A673 (cell line): ENCODE data around the gene CEP170B. TPM values are rescaled to one million over a fixed set of nuclear protein-coding genes. Genes with fewer than 3 reads are reported as not detected.
"Not testable (repeated sequence)": the region's sequence is repeated elsewhere in the genome, so short reads cannot be mapped to it uniquely, and the experiment has no call there.

ENCODE experiments used
- BruUV-seq: library from RNA; stranded (reverse); fragments of 400-500 nt; replicated peaks from 2 replicates; lab custom pipeline; 2021; lab: Mats Ljungman, UMichigan
- CTCF ChIA-PET: fragments of 300-600 bp; sonication (Branson Sonifier 250); formaldehyde crosslinking; loops from one replicate; lab custom pipeline; 2022; ENCODE audit warnings: antibody characterized with exemption; lab: Charles Lee
- POLR2A ChIA-PET: fragments of 300-600 bp; sonication (Branson Sonifier 250); formaldehyde crosslinking; loops from one replicate; lab custom pipeline; 2022; ENCODE audit warnings: antibody characterized with exemption; ENCODE audit not compliant: low non-redundant PET; lab: Charles Lee
- DNase-seq: peaks from one replicate; pipeline ENCODE4 v3.0.0-alpha.2; 2015; ENCODE audit warnings: low spot score
- H3K27ac ChIP-seq: fragments of 200-600 bp; sonication (generic); 2 replicates; pipeline ENCODE4 v1.5.1; 2016; ENCODE audit warnings: mixed run types, low read depth, mild to moderate bottlenecking, mixed read lengths, antibody characterized with exemption, low read length; ENCODE audit not compliant: poor library complexity, severe bottlenecking
- H3K27me3 ChIP-seq: fragments of 200-600 bp; sonication (generic); replicated peaks from 2 replicates; pipeline ENCODE4 v1.6.1; 2017; ENCODE audit warnings: mixed run types, low read depth, mild to moderate bottlenecking, mixed read lengths, antibody characterized with exemption, low read length; ENCODE audit not compliant: insufficient read depth, poor library complexity
- H3K36me3 ChIP-seq: fragments of 200-600 bp; sonication (generic); 2 replicates; pipeline ENCODE4 v1.6.1; 2016; ENCODE audit warnings: mixed run types, mild to moderate bottlenecking, mixed read lengths, antibody characterized with exemption, low read length; ENCODE audit not compliant: insufficient read depth, poor library complexity, severe bottlenecking
- H3K4me1 ChIP-seq: fragments of 200-600 bp; sonication (generic); 2 replicates; pipeline ENCODE4 v1.6.1; 2017; ENCODE audit warnings: mixed run types, mild to moderate bottlenecking, mixed read lengths, antibody characterized with exemption, low read length; ENCODE audit not compliant: insufficient read depth, poor library complexity, severe bottlenecking
- H3K4me3 ChIP-seq: fragments of 200-600 bp; sonication (generic); 2 replicates; pipeline ENCODE4 v1.5.1; 2016; ENCODE audit warnings: low read depth, mixed run types, mild to moderate bottlenecking, mixed read lengths, low read length; ENCODE audit not compliant: poor library complexity, severe bottlenecking
- H3K9me3 ChIP-seq: fragments of 200-600 bp; sonication (generic); 2 replicates; pipeline ENCODE4 v1.6.1; 2016; ENCODE audit warnings: mixed run types, low read depth, mild to moderate bottlenecking, mixed read lengths, antibody characterized with exemption, low read length; ENCODE audit not compliant: poor library complexity, severe bottlenecking
- EZH2 ChIP-seq: fragments of 200-600 bp; sonication (generic); IDR thresholded peaks from 2 replicates; pipeline ENCODE4 v1.6.1; 2017; ENCODE audit warnings: borderline replicate concordance, low read depth, mild to moderate bottlenecking, mixed read lengths, antibody characterized with exemption, low read length; ENCODE audit not compliant: poor library complexity, severe bottlenecking
- intact Hi-C: fragments of 100-400 bp; cut with micrococcal nuclease; formaldehyde crosslinking; loops from one replicate; pipeline ENCODE4 v1.10.0; 2022; ENCODE audit not compliant: unreplicated experiment
- total RNA-seq: library from RNA; stranded (reverse); gene quantifications from 2 replicates; pipeline ENCODE4 v1.2.3, GENCODE V29; 2021
- TF ChIP-seq, protein P1 (sequence below): fragments of 300-800, 200-600 bp; sonication (generic); conservative IDR thresholded peaks from 2 replicates; pipeline ENCODE4 v1.5.1; 2017; ENCODE audit warnings: low read depth, mild to moderate bottlenecking, antibody characterized with exemption, low read length, moderate library complexity, mixed read lengths

The CEP170B gene
- total RNA-seq, 1 experiment from 2014 or later: 20.8 TPM

DNA sequence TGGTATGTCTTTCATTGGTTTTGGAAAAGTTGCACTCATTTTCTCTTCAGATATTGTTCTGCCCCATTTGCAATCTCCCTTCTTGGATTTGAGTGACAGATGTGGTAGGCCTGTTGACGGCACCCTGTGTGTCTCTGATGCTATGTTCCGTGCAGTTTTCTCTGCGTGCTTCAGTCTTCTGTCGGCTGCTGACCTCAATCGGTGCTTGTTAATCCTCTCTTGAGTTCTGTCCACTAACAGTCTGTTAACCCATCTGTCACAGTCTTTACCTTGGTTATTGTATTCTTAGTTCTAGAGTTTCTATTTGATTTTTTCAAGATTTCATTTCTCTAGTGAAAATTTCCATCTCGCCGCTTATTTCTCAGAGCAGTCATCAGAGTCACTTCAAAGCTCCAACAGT is 38.9 kb downstream of the CEP170B start:
- TF ChIP-seq, protein P1, sequence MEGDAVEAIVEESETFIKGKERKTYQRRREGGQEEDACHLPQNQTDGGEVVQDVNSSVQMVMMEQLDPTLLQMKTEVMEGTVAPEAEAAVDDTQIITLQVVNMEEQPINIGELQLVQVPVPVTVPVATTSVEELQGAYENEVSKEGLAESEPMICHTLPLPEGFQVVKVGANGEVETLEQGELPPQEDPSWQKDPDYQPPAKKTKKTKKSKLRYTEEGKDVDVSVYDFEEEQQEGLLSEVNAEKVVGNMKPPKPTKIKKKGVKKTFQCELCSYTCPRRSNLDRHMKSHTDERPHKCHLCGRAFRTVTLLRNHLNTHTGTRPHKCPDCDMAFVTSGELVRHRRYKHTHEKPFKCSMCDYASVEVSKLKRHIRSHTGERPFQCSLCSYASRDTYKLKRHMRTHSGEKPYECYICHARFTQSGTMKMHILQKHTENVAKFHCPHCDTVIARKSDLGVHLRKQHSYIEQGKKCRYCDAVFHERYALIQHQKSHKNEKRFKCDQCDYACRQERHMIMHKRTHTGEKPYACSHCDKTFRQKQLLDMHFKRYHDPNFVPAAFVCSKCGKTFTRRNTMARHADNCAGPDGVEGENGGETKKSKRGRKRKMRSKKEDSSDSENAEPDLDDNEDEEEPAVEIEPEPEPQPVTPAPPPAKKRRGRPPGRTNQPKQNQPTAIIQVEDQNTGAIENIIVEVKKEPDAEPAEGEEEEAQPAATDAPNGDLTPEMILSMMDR: no peak
- TF ChIP-seq EZH2: no peak
- no peaks in the 10 kb centered on the region for H3K36me3 ChIP-seq
- CTCF ChIA-PET: no interaction called here
- intact Hi-C loops: no loop called here
- no TSS peak for BruUV-seq
- H3K4me1 ChIP-seq: no peaks in the 10 kb centered on the region
- H3K4me3 ChIP-seq: no peak overlapping the region
- no peak overlapping the region for H3K27ac ChIP-seq
- no peak for DNase-seq
- no peaks in the 10 kb centered on the region for H3K27me3 ChIP-seq
- H3K9me3 ChIP-seq: no peaks in the 10 kb centered on the region
- POLR2A ChIA-PET: no interaction called here

DNA sequence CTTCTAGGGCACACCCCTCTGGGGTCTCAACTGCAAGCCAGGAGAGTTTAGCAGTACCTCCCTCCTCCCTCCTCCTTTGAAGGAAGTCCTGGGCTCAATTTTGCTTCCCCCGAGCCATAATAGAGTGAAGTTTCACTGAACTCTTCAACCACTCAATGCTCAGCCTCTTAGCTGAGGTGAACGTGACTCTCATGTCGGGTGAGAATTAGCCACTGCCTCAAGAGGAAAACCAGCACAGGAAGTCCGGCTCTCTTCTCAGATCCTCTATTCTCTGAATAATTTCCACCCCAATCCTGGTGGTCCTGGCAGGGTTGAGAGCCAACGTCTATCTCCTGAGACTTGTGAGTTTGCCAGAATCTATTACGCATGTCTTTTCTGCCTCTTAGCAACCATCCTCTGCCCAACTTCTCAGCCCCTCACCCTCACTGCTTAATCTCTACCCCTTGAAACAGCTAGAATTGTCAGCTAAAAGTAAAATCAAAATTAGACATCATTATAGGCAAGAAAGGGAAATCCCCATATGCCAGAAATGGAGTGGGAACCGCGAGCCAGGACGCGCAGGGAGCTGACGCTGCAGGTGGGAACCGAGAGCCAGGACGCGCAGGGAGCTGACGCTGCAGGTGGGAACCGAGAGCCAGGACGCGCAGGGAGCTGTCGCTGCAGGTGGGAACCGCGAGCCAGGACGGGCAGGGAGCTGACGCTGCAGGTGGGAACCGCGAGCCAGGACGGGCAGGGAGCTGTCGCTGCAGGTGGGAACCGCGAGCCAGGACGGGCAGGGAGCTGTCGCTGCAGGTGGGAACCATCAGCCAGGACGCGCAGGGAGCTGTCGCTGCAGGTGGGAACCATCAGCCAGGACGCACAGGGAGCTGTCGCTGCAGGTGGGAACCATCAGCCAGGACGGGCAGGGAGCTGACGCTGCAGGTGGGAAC is 39.8 kb downstream of the CEP170B start:
- CTCF ChIA-PET, H3K36me3 ChIP-seq, POLR2A ChIA-PET, H3K27me3 ChIP-seq, H3K4me1 ChIP-seq, BruUV-seq, DNase-seq, intact Hi-C loops, H3K9me3 ChIP-seq, H3K27ac ChIP-seq, H3K4me3 ChIP-seq: not testable (repeated sequence)

DNA sequence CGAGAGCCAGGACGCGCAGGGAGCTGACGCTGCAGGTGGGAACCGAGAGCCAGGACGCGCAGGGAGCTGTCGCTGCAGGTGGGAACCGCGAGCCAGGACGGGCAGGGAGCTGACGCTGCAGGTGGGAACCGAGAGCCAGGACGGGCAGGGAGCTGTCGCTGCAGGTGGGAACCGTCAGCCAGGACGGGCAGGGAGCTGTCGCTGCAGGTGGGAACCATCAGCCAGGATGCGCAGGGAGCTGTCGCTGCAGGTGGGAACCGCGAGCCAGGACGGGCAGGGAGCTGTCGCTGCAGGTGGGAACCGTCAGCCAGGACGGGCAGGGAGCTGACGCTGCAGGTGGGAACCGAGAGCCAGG is 40.5 kb downstream of the CEP170B start:
- POLR2A ChIA-PET, BruUV-seq, H3K4me1 ChIP-seq, DNase-seq, H3K36me3 ChIP-seq, intact Hi-C loops, H3K4me3 ChIP-seq, H3K27me3 ChIP-seq, H3K9me3 ChIP-seq, H3K27ac ChIP-seq, CTCF ChIA-PET: not testable (repeated sequence)

DNA sequence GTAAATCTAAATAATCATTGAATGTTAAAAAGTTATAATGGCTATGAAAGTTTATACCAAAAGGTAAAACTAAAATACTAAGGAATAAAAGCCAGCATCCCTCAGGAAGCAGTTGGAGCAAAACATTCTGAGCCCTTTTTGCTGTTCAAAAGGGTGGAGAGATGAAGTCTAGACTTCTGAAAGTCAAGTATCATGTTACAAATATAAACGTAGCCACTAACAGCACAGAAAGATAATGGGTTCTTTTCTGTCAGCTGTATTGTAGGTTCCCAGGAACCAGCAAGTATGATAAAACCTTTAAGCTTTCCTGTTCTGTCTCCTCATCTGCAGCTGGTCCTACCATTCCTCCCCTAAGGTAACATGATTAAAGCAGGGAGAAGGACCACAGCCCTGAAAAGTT is 43.2 kb downstream of the CEP170B start:
- no peaks in the 10 kb centered on the region for H3K4me1 ChIP-seq
- no peaks in the 10 kb centered on the region for H3K36me3 ChIP-seq
- CTCF ChIA-PET: no interaction called here
- TF ChIP-seq, protein P1: no peak
- TF ChIP-seq EZH2: no peak
- H3K9me3 ChIP-seq: peaks cover 11% of the 10 kb centered on the region
- no peak overlapping the region for H3K4me3 ChIP-seq
- intact Hi-C loops: no loop called here
- H3K27ac ChIP-seq: no peak overlapping the region
- POLR2A ChIA-PET: no interaction called here
- BruUV-seq: no TSS peak
- H3K27me3 ChIP-seq: peaks cover 2% of the 10 kb centered on the region
- DNase-seq: no peak
